ENCODE results near the gene PSMB7.

DNA sequence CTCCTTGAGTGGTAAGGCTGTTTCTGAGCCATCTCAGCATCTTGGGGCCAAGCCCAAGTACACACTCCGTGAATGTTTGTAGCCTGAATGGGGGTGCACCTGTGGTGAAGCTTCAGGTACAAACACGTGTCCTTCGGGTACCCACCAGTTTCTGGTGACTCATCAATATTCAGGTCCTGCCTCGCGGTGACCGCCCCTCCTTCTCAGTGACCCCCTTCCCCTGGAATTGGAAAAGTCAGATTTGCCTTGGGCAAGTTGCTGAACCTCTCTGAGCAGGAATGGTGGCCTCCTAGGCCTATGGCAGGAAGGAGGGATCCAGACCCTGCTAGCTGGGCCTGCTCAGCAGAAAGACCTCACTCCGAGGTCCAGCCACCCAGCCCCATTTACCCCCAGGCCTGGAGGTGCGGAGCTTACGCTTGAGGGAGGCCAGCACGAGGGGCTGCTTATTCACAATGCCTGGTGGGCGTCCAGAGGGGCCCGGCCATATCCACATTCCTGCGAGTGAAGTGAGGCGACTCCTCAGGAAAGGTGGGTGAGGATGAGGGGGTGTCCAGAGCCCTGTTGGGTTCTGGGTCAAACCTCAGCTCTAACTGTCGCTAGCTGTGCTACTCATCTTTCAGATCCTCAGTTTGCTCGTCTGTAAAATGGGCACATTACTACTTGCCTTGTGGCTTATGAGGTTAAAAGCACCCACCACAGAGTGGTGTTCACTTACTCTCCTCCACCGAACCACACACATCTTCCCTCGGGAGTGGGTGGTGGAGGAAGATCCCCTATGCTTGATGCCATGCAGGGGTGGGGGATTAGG, 42.0 kb upstream of the PSMB7 start:
- TF ChIP-seq, protein P1, sequence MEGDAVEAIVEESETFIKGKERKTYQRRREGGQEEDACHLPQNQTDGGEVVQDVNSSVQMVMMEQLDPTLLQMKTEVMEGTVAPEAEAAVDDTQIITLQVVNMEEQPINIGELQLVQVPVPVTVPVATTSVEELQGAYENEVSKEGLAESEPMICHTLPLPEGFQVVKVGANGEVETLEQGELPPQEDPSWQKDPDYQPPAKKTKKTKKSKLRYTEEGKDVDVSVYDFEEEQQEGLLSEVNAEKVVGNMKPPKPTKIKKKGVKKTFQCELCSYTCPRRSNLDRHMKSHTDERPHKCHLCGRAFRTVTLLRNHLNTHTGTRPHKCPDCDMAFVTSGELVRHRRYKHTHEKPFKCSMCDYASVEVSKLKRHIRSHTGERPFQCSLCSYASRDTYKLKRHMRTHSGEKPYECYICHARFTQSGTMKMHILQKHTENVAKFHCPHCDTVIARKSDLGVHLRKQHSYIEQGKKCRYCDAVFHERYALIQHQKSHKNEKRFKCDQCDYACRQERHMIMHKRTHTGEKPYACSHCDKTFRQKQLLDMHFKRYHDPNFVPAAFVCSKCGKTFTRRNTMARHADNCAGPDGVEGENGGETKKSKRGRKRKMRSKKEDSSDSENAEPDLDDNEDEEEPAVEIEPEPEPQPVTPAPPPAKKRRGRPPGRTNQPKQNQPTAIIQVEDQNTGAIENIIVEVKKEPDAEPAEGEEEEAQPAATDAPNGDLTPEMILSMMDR (conservative IDR thresholded peaks at IDR 0.05; ENCODE audit: low read length): no peak
- no peak for TF ChIP-seq EZH2phosphoT487 (IDR thresholded peaks at IDR 0.05; ENCODE audit: borderline replicate concordance)
